ENCODE measurements around the gene TFB1M. TPM values are rescaled to one million over a fixed set of nuclear protein-coding genes. Genes with fewer than 3 reads are reported as not detected.
"Not testable (repeated sequence)": the region's sequence is repeated elsewhere in the genome, so short reads cannot be mapped to it uniquely, and the experiment has no call there.

The TFB1M gene
- polyA plus RNA-seq, 2 of the 4 experiments (the other 2 are of a cell fraction), result 9.8 to 19.5 TPM

- CTCF ChIA-PET; H3K4me2 ChIP-seq; H3K4me3 ChIP-seq; DNase-seq (ENCODE audit: low read depth in 1 of 2, low spot score in 1 of 2); POLR2A ChIA-PET; H3K27ac ChIP-seq; H3K4me1 ChIP-seq; H3K9me3 ChIP-seq; ATAC-seq; FAIRE-seq: not testable (repeated sequence)
- WGBS (ENCODE audit: missing lambda C conversion rate), result 79% methylated on average over 4 of the region's 4 CpGs
Observed at GRCh38 chr6:155230975-155231374, 83.3 kb downstream of the TFB1M start.

GRCh38 chr6:155228546-155229166 lies 85.6 kb downstream of the TFB1M start:
- H3K4me3 ChIP-seq, result no peak overlapping the region
- no peak for FAIRE-seq
- POLR2A ChIA-PET, result no interaction called here
- H3K27ac ChIP-seq, result no peak overlapping the region
- H3K4me2 ChIP-seq, result no peak overlapping the region
- TF ChIP-seq GATA3 (IDR thresholded peaks at IDR 0.05; ENCODE audit: borderline replicate concordance), result no peak
- no peak for TF ChIP-seq TFCP2L1 (CRISPR knock-in tag; IDR thresholded peaks at IDR 0.05)
- TF ChIP-seq MAFK (IDR thresholded peaks at IDR 0.05; ENCODE audit: partially characterized antibody), result no peak
- no peak for TF ChIP-seq NFE2L2 (conservative IDR thresholded peaks at IDR 0.05; ENCODE audit: low read length)
- no peak for TF ChIP-seq FOSB (CRISPR knock-in tag; IDR thresholded peaks at IDR 0.05)
- TF ChIP-seq POLR2A (IDR thresholded peaks at IDR 0.05; ENCODE audit: low read length), result no peak
- TF ChIP-seq KDM5A (IDR thresholded peaks at IDR 0.05), result no peak
- no peak for TF ChIP-seq HMGXB4 (CRISPR knock-in tag; IDR thresholded peaks at IDR 0.05; ENCODE audit: borderline replicate concordance)
- TF ChIP-seq EP300 (IDR thresholded peaks at IDR 0.05), result no peak
- TF ChIP-seq HOXA7 (CRISPR knock-in tag; IDR thresholded peaks at IDR 0.05), result no peak
- TF ChIP-seq POLR2AphosphoS2 (conservative IDR thresholded peaks at IDR 0.05; ENCODE audit: low read length), result no peak
- no peak for TF ChIP-seq FOSL2 (IDR thresholded peaks at IDR 0.05)
- no peak for TF ChIP-seq FOSL2 (CRISPR knock-in tag; IDR thresholded peaks at IDR 0.05)
- H3K9me3 ChIP-seq, result no peaks in the 10 kb centered on the region
- peaks cover 12% of the 10 kb centered on the region for H3K4me1 ChIP-seq
- ATAC-seq, result no peak
- DNase-seq (ENCODE audit: low read depth in 1 of 2, low spot score in 1 of 2), result no peak
- WGBS (ENCODE audit: missing lambda C conversion rate), result 80% methylated on average over 13 of the region's 13 CpGs
- CTCF ChIA-PET, result no interaction called here

DNA sequence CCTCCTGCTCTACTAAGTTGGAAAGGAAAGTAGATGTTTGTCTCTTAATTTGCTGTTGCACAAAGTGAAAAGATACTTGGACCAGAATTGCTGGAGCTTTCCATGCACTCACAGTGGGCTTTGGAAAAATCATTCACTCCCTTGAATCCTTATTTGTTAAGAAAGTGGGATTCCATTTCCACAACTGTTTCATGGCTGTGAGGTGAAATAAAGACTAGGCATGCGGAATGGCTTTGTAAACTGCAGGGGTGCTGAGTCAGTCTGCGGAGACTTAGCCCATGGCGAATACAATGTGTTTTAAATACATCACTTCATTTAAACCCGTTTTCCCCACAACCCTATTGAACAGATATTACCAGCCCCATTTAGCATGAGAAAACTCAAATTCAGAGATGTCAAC lies 87.2 kb downstream of the TFB1M start:
- ATAC-seq, result no peak
- POLR2A ChIA-PET, result no interaction called here

More for the DNA sequence above, 87.2 kb downstream of the TFB1M start:
- no peak for DNase-seq (ENCODE audit: low read depth in 1 of 2, low spot score in 1 of 2)
- TF ChIP-seq RCOR1 (IDR thresholded peaks at IDR 0.05; ENCODE audit: low read depth, low read length) (no peak), TFCP2L1 (CRISPR knock-in tag; IDR thresholded peaks at IDR 0.05) (no peak), CEBPB (IDR thresholded peaks at IDR 0.05) (no peak), HOXB5 (CRISPR knock-in tag; IDR thresholded peaks at IDR 0.05) (no peak), REST (IDR thresholded peaks at IDR 0.05) (no peak), KDM1A (IDR thresholded peaks at IDR 0.05; ENCODE audit: low read depth) (no peak), ZNF302 (CRISPR knock-in tag; IDR thresholded peaks at IDR 0.05) (no peak), HOXA7 (CRISPR knock-in tag; IDR thresholded peaks at IDR 0.05) (no peak)
- Histone ChIP-seq H3K4me2 (no peak overlapping the region), H3K9me3 (no peaks in the 10 kb centered on the region), H3K4me3 (no peak overlapping the region), H3K27ac (no peak overlapping the region), H3K4me1 (peaks cover 16% of the 10 kb centered on the region)
- CTCF ChIA-PET, result interaction anchor here (0.8 to 1.2 kb wide), 2 partner anchors 19 to 25 kb away, joined by 3 read pairs; no protein-coding TSS in a partner anchor
- no peak for FAIRE-seq
- WGBS (ENCODE audit: missing lambda C conversion rate), result 95% methylated on average over 4 of the region's 4 CpGs

All from A549 (cell line).